Activated B cell treated with CpG ODN at 0.5 μM for 24 hours (primary cell): ENCODE measurements around the gene EFHB. TPM values are rescaled to one million over a fixed set of nuclear protein-coding genes. Genes with fewer than 3 reads are reported as not detected.

ENCODE experiments used
- ATAC-seq: fragments of 200-7000 bp; cut with Tn5 transposase; one replicate; pipeline ENCODE4 v1.10.0; 2021; ENCODE audit warnings: low read depth, mild to moderate bottlenecking, moderate library complexity
- CTCF ChIA-PET: fragments of 350-600 bp; sonication (Branson Sonifier 250); formaldehyde crosslinking; loops from one replicate; lab custom pipeline; 2021; ENCODE audit warnings: antibody characterized with exemption; lab: Charles Lee
- POLR2A ChIA-PET: fragments of 350-600 bp; sonication (Branson Sonifier 250); formaldehyde crosslinking; loops from one replicate; lab custom pipeline; 2021; ENCODE audit warnings: antibody characterized with exemption; lab: Charles Lee
- DNase-seq: peaks from one replicate; pipeline ENCODE4 v3.0.0; 2022
- H3K27ac Mint-ChIP-seq: one replicate; pipeline ENCODE4 v1.8.0; 2020; ENCODE audit warnings: mixed read lengths
- H3K27me3 Mint-ChIP-seq: one replicate; pipeline ENCODE4 v1.8.0; 2021; ENCODE audit warnings: mixed read lengths
- H3K36me3 Mint-ChIP-seq: one replicate; pipeline ENCODE4 v1.8.0; 2021; ENCODE audit warnings: low read depth, mixed read lengths
- H3K4me1 Mint-ChIP-seq: one replicate; pipeline ENCODE4 v1.8.0; 2021; ENCODE audit warnings: mixed read lengths
- H3K4me3 Mint-ChIP-seq: one replicate; pipeline ENCODE4 v1.8.0; 2020; ENCODE audit warnings: mild to moderate bottlenecking, mixed read lengths
- H3K9me3 Mint-ChIP-seq: one replicate; pipeline ENCODE4 v1.8.0; 2020; ENCODE audit warnings: mixed read lengths
- intact Hi-C: fragments of 100-400 bp; cut with micrococcal nuclease; formaldehyde crosslinking; loops from one replicate; pipeline ENCODE4 v1.15.1; 2024
- total RNA-seq: library from RNA; stranded (reverse); gene quantifications from 2 replicates; pipeline ENCODE4 v1.2.3, GENCODE V29; 2022
- TF ChIP-seq, protein P1 (sequence below): fragments of 200-600 bp; IDR thresholded peaks from one replicate; pipeline ENCODE4 v1.8.0; 2022; ENCODE audit warnings: antibody characterized with exemption, mild to moderate bottlenecking

EFHB gene
- total RNA-seq, 1 donor from 2014 or later: 0.84 TPM

DNA sequence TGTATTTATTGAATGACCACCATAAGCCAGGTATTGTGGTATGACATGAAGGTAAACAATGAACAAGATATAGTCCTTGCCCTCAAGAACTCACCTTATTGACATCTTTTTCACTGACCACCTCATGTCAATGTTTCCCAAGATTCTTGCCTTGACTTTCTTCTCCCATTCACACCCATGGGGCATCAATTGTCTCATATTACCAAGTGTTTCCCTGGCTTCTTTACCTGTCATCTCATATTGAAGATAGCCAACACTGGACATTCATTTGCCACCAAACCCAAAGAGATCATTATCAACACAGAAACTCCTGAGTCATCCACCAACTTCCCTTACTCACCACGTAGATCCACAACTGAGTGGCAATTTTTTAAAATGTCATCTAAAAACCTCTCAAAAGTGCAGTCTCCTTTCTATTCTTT lies 2.2 kb downstream of the EFHB start:
- Mint-ChIP-seq H3K4me1 (peaks cover 17% of the 10 kb centered on the region), H3K27ac (peak overlapping the region; percentile 50), H3K4me3 (peak overlapping the region; percentile 12), H3K9me3 (no peaks in the 10 kb centered on the region), H3K36me3 (no peaks in the 10 kb centered on the region), H3K27me3 (peaks cover 5% of the 10 kb centered on the region)
- intact Hi-C loops: loop anchor here (1.0 kb wide), 1 partner anchor 16 kb away; the partner anchor contains the start of gene RAB5A
- CTCF ChIA-PET: no interaction called here
- POLR2A ChIA-PET: interaction anchor here (0.8 to 1.5 kb wide), 2 partner anchors 123 to 255 kb away, joined by 3 to 5 read pairs; partner anchors contain the start of gene SGO1
- ATAC-seq (no peak), DNase-seq (no peak)
- TF ChIP-seq, protein P1, sequence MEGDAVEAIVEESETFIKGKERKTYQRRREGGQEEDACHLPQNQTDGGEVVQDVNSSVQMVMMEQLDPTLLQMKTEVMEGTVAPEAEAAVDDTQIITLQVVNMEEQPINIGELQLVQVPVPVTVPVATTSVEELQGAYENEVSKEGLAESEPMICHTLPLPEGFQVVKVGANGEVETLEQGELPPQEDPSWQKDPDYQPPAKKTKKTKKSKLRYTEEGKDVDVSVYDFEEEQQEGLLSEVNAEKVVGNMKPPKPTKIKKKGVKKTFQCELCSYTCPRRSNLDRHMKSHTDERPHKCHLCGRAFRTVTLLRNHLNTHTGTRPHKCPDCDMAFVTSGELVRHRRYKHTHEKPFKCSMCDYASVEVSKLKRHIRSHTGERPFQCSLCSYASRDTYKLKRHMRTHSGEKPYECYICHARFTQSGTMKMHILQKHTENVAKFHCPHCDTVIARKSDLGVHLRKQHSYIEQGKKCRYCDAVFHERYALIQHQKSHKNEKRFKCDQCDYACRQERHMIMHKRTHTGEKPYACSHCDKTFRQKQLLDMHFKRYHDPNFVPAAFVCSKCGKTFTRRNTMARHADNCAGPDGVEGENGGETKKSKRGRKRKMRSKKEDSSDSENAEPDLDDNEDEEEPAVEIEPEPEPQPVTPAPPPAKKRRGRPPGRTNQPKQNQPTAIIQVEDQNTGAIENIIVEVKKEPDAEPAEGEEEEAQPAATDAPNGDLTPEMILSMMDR: no peak

DNA sequence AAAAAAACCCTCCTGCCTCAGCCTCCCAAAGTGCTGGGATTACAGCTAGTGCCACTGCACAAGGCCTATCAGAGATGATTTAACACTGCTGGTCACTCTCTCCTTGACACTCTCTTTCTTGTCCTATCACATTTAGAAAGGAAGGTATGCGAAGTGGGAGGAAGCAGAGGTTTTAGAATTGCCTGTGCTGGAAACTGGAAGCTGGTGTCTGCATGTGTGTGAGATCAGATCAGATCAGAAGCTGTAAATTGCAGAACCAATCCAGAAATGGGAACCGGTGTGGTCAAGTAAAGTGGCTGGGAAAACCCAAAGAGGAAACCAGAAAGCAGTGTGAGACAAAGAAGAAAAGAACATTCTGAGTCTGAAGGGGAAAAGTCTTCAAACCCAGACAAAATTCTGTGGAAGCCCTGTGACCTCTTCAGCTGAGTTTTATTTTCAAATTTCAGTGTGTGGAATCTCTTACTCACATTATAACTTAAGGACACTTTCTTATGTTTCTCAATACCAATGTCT lies 2.8 kb downstream of the EFHB start:
- H3K4me3 Mint-ChIP-seq: peak overlapping the region; percentile 9
- DNase-seq: no peak
- intact Hi-C loops: loop anchor here (1.0 kb wide), 1 partner anchor 16 kb away; the partner anchor contains the start of gene RAB5A
- CTCF ChIA-PET: no interaction called here
- H3K27me3 Mint-ChIP-seq: peaks cover 5% of the 10 kb centered on the region
- peak overlapping the region; percentile 50 for H3K27ac Mint-ChIP-seq
- H3K4me1 Mint-ChIP-seq: peaks cover 17% of the 10 kb centered on the region
- no peaks in the 10 kb centered on the region for H3K9me3 Mint-ChIP-seq
- no peaks in the 10 kb centered on the region for H3K36me3 Mint-ChIP-seq
- TF ChIP-seq, protein P1: no peak
- ATAC-seq: peak; percentile 65
- POLR2A ChIA-PET: interaction anchor here (0.8 to 1.5 kb wide), 2 partner anchors 123 to 255 kb away, joined by 3 to 5 read pairs; partner anchors contain the start of gene SGO1

DNA sequence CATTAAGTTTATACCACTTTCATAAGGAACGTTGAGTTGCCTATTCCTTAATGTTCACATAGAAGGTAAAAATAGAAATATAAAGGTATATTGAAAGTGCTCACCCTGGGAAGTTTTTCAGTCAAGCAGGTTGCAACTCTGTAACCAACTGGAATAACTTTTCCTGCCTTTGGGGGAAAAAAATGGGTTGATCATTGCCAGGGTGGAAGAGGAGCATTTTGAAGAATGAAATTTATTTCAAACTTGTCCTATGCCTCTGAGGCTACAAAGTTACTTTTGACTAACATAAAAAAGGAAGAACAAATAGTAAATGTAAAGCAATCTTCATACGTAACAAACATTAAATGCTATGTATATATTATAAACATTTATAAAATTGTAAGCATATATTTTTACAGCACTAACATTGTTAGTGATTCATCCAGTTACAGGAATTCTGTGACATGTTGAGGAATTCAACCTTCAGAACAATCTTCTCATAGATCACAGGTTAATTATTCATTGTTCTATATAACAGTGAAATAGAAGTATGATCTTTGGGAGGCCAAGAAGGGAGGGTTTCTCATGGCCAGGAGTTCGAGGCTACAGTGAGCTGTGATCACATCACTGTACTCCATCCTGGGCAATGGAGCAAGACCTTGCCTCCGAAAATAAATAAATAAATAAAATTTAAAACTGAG lies 13.5 kb downstream of the EFHB start:
- POLR2A ChIA-PET: no interaction called here
- Mint-ChIP-seq H3K4me1 (no peaks in the 10 kb centered on the region), H3K27ac (no peak overlapping the region), H3K9me3 (no peaks in the 10 kb centered on the region), H3K36me3 (no peaks in the 10 kb centered on the region), H3K4me3 (no peak overlapping the region), H3K27me3 (no peaks in the 10 kb centered on the region)
- intact Hi-C loops: no loop called here
- CTCF ChIA-PET: no interaction called here
- no peak for DNase-seq
- ATAC-seq: no peak
- TF ChIP-seq, protein P1: no peak

DNA sequence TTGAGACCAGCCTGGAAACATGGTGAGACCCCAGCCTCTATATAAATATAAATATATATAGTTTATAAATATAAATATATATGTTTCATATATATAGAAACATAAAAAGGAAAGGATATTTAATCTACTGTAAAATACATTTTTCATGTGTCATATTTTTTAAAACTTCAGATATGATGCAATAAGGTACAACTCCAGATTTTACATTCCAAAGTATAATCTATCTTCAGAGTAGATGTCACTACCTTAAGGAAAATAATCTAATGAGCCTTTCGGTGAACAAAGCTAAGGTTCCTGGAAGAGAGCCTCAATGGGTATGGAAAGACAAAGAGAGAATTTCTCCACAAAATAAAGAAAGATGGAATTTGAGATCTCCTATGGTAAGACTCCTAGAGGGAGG lies 16.9 kb downstream of the EFHB start:
- H3K27me3 Mint-ChIP-seq: no peaks in the 10 kb centered on the region

DNA sequence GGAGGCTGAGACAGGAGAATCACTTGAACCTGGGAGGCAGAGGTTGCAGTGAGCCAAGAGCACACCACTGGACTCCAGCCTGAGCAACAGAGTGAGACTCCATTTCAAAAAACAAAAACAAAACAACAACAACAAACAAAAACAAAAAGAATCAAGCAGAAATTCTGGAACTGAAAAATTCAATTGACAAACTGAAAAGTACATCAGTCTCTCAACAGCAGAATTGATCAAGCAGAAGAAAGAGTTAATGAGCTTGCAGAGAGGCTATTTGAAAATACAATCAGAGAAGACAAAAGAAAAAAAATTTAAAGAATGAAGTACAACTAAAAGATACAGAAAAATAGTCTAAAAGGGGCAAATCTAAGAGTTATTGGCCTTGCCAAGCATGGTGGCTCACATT lies 22.6 kb downstream of the EFHB start:
- POLR2A ChIA-PET: no interaction called here
- Mint-ChIP-seq H3K27ac (no peak overlapping the region), H3K4me3 (no peak overlapping the region), H3K9me3 (peaks cover 18% of the 10 kb centered on the region), H3K27me3 (no peaks in the 10 kb centered on the region), H3K4me1 (no peaks in the 10 kb centered on the region), H3K36me3 (no peaks in the 10 kb centered on the region)
- TF ChIP-seq, protein P1: no peak
- DNase-seq: no peak
- no peak for ATAC-seq
- CTCF ChIA-PET: no interaction called here
- intact Hi-C loops: no loop called here

More for the DNA sequence above, 16.9 kb downstream of the EFHB start:
- Mint-ChIP-seq H3K27ac (no peak overlapping the region), H3K4me3 (no peak overlapping the region), H3K36me3 (no peaks in the 10 kb centered on the region), H3K4me1 (no peaks in the 10 kb centered on the region), H3K9me3 (peaks cover 6% of the 10 kb centered on the region)
- intact Hi-C loops: no loop called here
- TF ChIP-seq, protein P1: no peak
- CTCF ChIA-PET: no interaction called here
- ATAC-seq (no peak), DNase-seq (no peak)
- POLR2A ChIA-PET: no interaction called here
